GM19395 (cell line): ENCODE results near the gene DLX6.

ENCODE experiments used
- ATAC-seq: cut with Tn5 transposase; IDR thresholded peaks from one replicate; pipeline ENCODE4 v1.9.1; 2021; ENCODE audit warnings: mild to moderate bottlenecking, moderate library complexity; ENCODE audit not compliant: unreplicated experiment

DLX6 gene

DNA sequence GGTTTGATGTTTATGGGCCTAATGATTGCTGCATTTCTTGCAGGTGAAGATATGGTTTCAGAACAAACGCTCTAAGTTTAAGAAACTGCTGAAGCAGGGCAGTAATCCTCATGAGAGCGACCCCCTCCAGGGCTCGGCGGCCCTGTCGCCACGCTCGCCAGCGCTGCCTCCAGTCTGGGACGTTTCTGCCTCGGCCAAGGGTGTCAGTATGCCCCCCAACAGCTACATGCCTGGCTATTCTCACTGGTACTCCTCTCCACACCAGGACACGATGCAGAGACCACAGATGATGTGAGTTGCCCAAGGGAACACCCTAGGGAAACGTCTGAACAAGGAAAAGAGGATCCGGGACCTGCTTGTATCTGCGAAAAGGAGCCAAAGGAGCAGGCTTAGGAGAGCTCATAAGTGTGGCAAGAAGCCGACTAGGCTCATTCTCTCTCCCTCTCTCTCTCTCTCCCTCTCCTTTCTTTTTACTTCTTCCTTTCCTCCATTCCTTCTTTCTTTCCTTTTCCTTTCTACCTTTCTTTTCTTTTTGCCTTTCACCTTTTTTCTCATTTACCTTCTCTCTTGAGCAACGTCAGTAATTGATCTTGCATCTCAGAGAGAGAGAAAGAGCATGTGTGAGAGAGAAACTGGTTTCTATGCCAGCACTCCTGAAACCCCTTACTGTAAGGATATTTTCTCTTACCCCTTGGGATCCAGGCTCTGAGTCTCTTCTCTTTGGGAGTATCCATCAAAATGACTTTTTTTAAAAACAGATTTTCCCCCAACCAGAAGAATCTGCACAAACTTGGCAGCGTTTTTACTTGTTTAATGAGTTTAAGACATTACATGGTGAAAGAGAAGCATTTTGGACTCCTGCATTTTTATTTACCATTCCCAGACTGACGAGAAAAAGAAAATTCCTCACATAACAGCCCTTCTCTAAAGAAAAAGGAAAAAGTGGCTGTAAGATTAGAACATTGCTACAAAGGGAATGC, 4.7 kb downstream of the DLX6 start:
- ATAC-seq, result no peak

GRCh38 chr7:97011104-97011503, 5.8 kb downstream of the DLX6 start:
- ATAC-seq, result no peak

DNA sequence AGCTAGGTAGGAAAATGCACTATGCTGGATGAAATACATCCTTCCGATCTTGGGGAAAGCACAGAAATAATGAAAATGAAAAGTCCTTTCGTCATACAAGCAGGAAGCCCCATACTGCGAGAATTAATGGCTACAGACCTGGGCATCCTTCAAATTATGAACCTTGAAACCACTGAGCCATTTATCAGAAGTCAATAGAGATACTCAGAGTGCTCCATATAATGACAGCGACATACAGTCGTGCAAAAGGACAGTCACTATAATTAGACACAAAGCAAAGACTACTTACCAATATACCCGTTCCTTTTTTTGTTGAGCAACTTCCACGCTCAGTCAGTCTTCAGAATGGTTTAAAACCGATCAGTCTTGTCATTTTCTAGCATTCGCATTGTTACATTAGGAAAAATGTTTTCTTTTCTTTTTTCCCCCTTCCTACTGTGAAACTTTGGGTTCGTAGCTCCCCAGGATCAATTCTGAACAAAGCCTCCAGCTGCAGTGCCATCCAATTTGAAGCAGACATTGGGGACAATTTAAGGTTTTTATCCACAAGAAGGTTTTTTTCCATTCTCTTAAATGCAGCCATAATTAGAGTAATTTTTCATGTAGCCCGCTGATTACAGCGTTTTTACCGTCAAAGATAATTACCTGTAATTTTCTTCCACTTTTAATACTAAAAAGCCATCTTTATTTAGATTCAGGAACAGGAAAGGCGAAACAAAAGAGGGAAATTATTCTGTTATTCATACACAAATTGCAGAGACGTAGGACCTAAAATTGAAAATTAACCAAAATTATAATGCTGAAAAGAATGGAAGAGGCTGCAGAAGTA, 6.4 kb downstream of the DLX6 start:
- no peak for ATAC-seq

DNA sequence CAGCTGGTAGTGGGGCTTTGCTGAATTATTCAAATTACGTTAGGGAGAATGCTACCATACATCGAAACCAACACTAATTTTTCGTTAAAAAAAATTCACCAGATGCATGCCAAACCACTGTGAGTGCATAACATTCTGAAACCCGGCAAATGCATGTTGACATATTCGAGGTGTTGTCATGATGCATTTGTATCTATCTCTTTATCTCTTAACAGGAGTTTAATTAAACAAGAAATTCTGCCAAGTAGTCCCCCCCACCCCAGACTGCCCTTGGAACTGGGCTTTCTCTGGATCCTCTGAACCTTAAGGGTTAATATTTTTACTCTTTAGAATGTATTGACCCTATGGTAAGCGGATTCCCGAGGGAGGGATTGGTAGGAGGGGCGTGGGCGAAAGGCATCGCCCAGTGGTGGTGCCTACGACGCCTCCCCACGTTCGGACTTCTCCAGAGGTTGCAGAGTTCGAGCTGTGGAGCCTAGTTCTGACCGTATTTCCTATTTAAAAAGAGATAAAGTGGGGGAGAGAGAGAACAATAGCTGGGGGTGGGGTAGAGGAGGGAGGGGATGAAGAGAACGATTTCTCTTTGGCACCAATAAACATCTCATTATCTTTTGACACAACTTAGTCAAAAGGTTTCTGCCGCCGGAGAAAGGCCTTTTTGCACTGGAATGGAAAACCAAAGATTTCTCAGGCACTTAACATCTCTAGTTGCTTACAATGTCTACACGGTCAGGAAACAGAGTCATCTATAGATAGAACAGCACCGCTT, 7.2 kb downstream of the DLX6 start:
- ATAC-seq, result no peak

GRCh38 chr7:97013134-97013844, 7.9 kb downstream of the DLX6 start:
- no peak for ATAC-seq

DNA sequence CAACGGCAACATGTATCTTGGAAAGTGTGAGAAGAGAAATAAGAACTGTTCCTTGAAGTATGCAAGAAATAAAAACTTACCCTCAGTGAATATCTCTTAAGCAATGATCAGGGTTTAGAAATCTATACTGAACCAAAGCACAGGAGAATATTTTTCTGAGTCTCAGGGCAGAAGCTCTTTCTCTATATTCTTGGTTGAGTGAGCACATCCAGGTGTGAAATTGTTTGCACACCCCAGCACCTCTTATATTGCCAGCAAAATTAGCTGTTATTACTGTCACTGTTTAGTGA, 8.4 kb downstream of the DLX6 start:
- no peak for ATAC-seq

- ATAC-seq, result no peak
These were observed 8.9 kb downstream of the DLX6 start for GRCh38 chr7:97014145-97014750.

GRCh38 chr7:97015279-97015678, 9.9 kb downstream of the DLX6 start:
- no peak for ATAC-seq

DNA sequence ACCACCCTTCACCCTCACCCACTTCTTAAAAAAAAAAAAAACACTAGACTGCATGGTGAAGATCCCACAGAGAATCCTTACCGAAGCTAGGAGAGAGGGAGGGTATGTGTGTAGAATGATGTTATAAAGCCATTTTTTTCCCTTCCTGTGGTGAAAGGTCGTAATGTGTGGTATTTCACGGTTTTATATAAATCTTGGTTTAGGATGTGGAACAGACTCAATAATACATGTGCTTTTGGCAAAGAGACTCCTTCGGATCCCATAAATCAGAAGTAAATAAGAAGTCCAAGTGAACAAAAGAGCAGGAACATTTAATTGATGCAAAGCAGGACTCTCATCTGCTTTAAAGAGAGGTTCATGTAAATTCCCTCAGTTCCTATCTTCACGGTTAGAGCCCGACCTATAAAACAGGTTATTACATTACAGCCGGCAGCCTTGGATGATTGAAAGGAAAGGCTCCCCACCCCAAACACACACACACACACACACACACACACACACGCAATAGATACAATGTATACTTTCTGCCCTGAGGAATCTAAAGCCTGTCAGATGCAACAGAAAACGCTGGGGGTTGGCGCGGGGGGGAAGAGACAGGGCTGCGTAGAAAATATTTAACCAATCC, 10.5 kb downstream of the DLX6 start:
- no peak for ATAC-seq

GRCh38 chr7:97016381-97017191, 11.2 kb downstream of the DLX6 start:
- no peak for ATAC-seq

DNA sequence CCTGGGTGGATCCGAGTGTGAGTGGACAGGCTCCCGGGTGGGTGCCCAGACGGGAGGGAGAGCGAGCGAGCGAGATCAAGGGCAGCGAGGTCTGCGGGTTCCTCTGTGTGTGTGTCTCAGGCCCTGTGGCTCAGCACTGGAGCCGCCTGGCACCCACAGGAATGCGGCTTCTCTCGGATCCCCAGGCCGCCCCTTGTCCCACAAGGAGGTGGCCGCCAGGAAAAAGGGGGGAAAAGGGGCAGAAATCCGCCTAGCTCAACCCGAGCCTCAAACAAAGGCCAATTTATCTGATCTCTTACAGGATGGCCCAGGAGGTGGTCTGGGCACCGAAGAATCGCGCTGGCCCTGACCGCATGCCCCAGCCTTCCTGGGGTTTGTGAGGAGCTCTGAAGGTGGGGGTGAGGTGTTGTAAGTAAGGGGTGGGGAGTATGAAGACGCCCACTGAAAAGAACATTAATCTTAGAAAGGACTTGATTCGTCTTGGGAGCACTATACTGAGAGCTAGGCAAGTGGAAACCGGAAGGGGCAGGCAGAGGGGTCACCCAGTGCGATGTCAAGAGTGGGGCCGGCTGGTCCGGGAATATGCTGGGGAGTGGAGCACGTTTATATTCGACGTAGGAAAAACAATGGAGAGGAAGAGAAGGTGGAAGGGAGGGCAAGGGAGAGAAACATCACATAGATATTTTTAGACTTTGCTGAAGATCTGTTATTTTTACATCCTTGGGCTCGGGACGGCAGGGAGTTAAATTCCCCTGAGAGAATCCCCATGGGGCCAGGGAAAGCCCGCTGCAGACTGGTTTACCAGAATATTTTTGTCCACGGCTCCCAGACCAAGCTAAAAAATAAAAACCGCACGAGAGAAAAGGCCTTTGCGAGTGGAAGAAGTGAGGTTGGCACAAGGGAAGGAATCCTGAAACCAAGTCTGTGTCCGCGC, 12.1 kb downstream of the DLX6 start:
- ATAC-seq, result no peak

DNA sequence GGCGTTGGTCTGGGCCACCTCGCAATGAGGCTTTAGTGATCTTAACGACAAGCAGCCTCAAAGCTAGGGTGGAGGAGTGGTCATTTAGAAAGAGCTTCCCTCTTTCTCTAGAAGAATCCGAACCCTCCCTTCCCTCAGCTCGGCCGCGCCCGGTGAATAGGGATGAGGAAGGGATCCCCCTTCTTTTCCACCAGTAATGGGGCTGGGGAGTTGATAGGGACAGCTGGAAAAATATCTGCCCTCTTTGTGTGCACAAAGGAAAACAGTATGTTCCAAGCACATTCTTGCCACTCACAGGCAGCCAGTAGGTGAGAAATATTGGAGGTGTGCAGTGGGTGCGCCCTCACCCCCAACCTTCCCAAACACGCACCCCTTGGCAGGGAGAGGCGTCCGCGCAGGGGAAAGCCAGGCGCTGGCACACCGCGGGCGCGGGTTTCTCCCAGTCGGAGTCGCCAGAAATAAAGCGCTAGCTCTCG, 12.8 kb downstream of the DLX6 start:
- no peak for ATAC-seq

GRCh38 chr7:97018791-97019531, 13.6 kb downstream of the DLX6 start:
- ATAC-seq, result no peak

- no peak for ATAC-seq
These were observed 14.4 kb downstream of the DLX6 start for GRCh38 chr7:97019710-97020225.

DNA sequence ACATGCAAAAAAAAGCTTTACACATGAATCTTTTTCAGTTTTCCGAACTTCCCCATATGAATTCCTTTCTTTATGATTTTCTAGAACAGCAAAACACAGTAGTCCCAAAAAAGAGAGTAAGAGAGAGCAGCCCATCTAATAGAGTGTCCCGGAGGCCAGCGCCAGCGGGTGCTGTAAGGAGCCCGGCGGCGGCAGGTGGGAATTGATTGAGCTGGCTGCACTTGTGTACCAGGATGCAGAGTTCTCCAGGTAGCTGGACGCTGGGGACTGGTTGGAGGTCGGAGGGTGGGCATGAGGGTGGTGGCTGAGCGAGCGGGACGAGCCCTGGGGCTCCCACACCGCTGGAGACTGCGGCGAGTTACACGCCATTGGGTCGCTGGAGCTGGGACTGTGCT, 15.2 kb downstream of the DLX6 start:
- no peak for ATAC-seq

- no peak for ATAC-seq
These were observed 15.8 kb downstream of the DLX6 start for GRCh38 chr7:97020996-97021746.
